GM12865 (cell line): ENCODE data around the gene FGF22.

Source experiments
- DNase-seq: peaks from one replicate; pipeline ENCODE4 v3.0.0; 2010; ENCODE audit warnings: low read depth
- H3K4me3 ChIP-seq: 2 replicates; pipeline ENCODE4 v1.5.1; 2011; ENCODE audit warnings: mild to moderate bottlenecking, low read depth, low read length, control low read depth
- CTCF ChIP-seq: IDR thresholded peaks from 2 replicates; pipeline ENCODE4 v1.5.1; 2011; ENCODE audit warnings: low read length, control low read depth, low read depth, inconsistent platforms; ENCODE audit not compliant: insufficient read depth; ENCODE audit errors: missing control alignments

The FGF22 gene

GRCh38 chr19:651991-652390, 12.3 kb downstream of the FGF22 start:
- no peak overlapping the region for H3K4me3 ChIP-seq
- TF ChIP-seq CTCF = no peak
- DNase-seq = no peak

- no peak for DNase-seq
- no peak overlapping the region for H3K4me3 ChIP-seq
- TF ChIP-seq CTCF = no peak
These were observed 13.0 kb downstream of the FGF22 start for GRCh38 chr19:652467-653389.

DNA sequence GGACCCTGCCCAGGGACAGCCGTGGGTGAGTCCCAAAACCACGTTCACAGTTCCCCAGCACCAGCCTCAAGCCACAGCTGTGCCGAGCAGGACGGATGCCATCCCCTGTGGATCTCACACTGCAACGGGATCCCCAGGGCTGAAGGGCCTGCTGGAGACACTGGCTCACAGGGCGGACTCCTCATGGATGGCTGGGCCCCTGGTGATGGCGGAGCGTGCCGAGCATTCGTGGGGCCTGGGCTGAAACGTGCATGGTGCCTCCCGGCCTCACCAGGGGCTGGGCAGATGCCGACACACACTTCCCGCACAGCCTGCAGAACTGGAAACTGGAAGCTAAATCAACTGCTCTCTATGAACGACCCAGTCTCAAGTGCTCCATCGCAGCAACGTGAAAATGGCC, 13.7 kb downstream of the FGF22 start:
- no peak overlapping the region for H3K4me3 ChIP-seq
- no peak for DNase-seq
- no peak for TF ChIP-seq CTCF

- no peak for DNase-seq
- TF ChIP-seq CTCF = no peak
- H3K4me3 ChIP-seq = no peak overlapping the region
These were observed 16.0 kb downstream of the FGF22 start for GRCh38 chr19:655691-656090.

DNA sequence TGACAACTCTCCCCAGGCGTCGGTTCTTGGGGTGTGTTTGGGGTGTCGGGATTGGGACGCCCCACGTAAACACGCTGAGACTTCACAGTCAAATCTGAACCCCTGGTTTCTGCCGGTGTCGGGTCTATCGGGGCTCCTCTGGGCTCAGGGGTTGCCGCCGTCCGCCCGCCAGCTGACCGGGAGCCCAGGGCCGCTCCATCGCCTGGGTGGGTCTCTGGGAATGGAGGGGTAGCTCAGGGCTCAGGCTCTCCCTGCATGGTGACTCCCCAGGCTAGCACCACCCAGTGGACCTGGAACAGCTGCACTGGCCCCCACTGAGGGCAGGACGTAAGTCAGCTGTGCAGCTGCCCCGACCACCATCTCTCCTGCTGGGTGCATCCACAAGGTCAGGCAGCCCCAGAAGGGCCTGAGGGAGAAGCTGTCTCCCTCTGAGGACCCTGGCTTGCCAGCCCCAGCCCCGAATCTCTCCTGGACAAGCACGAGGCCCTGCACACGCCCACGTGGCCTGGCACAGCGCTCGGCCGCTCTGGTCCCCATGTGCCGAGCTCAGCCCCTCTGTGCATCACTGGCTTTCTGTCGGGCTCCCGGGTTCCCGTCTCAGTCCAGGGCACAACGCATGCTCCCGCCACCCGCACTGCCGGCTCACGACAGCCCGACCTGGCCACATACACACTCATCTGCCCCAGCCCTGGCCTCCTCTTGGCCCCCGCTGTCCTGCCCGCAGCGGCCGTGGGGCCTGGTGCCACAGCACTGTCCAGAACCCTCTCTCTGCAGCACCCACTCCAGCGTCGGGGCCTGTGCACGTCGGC, 17.3 kb downstream of the FGF22 start:
- TF ChIP-seq CTCF = no peak
- H3K4me3 ChIP-seq = no peak overlapping the region
- no peak for DNase-seq

DNA sequence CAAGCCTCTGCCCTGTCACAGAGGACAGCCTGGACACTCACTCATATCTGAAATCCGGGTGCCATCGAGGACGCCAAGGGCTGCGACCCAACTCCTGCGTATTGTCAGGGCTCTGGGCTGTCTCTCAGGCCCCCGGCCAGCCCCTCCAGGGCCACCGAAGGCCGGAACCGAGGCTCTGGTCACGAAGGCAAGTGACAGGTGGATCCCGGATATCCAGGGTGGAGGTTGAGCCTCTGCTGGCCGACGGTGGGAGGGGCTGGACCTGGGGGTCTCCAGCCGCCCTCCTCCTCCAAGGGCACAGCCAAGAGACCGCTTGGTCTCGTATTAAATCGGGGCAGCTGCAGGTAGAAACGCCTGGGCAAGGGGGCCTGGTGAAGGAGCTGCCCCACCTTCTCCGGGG, 17.9 kb downstream of the FGF22 start:
- no peak overlapping the region for H3K4me3 ChIP-seq
- no peak for TF ChIP-seq CTCF
- no peak for DNase-seq
